Neural cell (in vitro differentiated cells): ENCODE results near the gene PDPK1.

ENCODE experiments used
- EP300 ChIP-seq: fragments of 450-650 bp; conservative IDR thresholded peaks from 2 replicates; pipeline ENCODE4 v1.6.1; 2014; ENCODE audit warnings: antibody characterized with exemption, mild to moderate bottlenecking, moderate library complexity; ENCODE audit not compliant: poor library complexity, severe bottlenecking
- EZH2 ChIP-seq: fragments of 200-600, 300-800 bp; shearing (Covaris generic), sonication (generic); IDR thresholded peaks from 2 replicates; pipeline ENCODE4 v1.6.1; 2014; ENCODE audit warnings: antibody characterized with exemption, low read length, borderline replicate concordance, mild to moderate bottlenecking; ENCODE audit not compliant: insufficient read depth, poor library complexity, severe bottlenecking
- MXI1 ChIP-seq: fragments of 450-650 bp; conservative IDR thresholded peaks from 2 replicates; pipeline ENCODE4 v1.6.1; 2014; ENCODE audit warnings: antibody characterized with exemption, mild to moderate bottlenecking; ENCODE audit not compliant: poor library complexity, severe bottlenecking
- POLR2AphosphoS5 ChIP-seq: IDR thresholded peaks from 2 replicates; pipeline ENCODE4 v1.6.1; 2012
- RAD21 ChIP-seq: fragments of 450-650 bp; conservative IDR thresholded peaks from 2 replicates; pipeline ENCODE4 v1.6.1; 2014; ENCODE audit warnings: antibody characterized with exemption, mild to moderate bottlenecking, moderate library complexity
- TF ChIP-seq, protein P1 (sequence below): fragments of 450-650 bp; IDR thresholded peaks from 2 replicates; pipeline ENCODE4 v1.5.1; 2014; ENCODE audit warnings: antibody characterized with exemption, mild to moderate bottlenecking, moderate library complexity; ENCODE audit not compliant: poor library complexity, severe bottlenecking

DNA sequence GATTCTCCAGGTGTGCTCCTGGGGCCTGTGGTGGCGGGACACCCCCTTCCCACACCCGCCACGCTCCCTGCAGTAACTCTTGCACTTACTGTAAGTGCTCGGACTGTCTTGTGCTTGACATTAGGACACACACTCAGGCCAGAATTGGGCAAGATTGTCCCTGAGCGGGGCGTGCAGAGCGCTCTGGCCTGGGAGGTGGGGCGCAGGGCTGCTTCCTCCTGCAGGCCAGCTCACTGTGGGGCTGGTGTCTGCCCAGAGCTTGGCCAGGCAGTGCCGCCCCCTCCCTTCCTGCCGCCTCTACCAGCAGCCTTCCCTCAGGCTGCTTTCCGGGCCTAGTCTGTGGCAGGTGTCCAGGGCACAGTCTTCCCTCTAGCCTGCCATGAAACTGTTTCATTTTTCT is 30.2 kb upstream of the PDPK1 start:
- TF ChIP-seq, protein P1, sequence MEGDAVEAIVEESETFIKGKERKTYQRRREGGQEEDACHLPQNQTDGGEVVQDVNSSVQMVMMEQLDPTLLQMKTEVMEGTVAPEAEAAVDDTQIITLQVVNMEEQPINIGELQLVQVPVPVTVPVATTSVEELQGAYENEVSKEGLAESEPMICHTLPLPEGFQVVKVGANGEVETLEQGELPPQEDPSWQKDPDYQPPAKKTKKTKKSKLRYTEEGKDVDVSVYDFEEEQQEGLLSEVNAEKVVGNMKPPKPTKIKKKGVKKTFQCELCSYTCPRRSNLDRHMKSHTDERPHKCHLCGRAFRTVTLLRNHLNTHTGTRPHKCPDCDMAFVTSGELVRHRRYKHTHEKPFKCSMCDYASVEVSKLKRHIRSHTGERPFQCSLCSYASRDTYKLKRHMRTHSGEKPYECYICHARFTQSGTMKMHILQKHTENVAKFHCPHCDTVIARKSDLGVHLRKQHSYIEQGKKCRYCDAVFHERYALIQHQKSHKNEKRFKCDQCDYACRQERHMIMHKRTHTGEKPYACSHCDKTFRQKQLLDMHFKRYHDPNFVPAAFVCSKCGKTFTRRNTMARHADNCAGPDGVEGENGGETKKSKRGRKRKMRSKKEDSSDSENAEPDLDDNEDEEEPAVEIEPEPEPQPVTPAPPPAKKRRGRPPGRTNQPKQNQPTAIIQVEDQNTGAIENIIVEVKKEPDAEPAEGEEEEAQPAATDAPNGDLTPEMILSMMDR, result no peak
- no peak for TF ChIP-seq MXI1
- TF ChIP-seq EP300, result no peak
- TF ChIP-seq EZH2, result no peak
- no peak for TF ChIP-seq POLR2AphosphoS5
- TF ChIP-seq RAD21, result no peak
